A673 (cell line): Measurements from ENCODE around the gene AHDC1.

ENCODE experiments used
- CTCF ChIP-seq: fragments of 300-800, 200-600 bp; sonication (generic); conservative IDR thresholded peaks from 2 replicates; pipeline ENCODE4 v1.5.1; 2017; ENCODE audit warnings: low read depth, mild to moderate bottlenecking, antibody characterized with exemption, low read length, moderate library complexity, mixed read lengths
- EZH2 ChIP-seq: fragments of 200-600 bp; sonication (generic); IDR thresholded peaks from 2 replicates; pipeline ENCODE4 v1.6.1; 2017; ENCODE audit warnings: borderline replicate concordance, low read depth, mild to moderate bottlenecking, mixed read lengths, antibody characterized with exemption, low read length; ENCODE audit not compliant: poor library complexity, severe bottlenecking

GRCh38 chr1:27603309-27603680, 649 bp downstream of the AHDC1 start:
- TF ChIP-seq CTCF (no peak), EZH2 (no peak)
